Measurements from ENCODE around the gene WNK4. TPM values are rescaled to one million over a fixed set of nuclear protein-coding genes. Genes with fewer than 3 reads are reported as not detected.

The WNK4 gene
- polyA plus RNA-seq (2012; ENCODE audit: insufficient read length, low read depth), result 2.7 TPM

DNA sequence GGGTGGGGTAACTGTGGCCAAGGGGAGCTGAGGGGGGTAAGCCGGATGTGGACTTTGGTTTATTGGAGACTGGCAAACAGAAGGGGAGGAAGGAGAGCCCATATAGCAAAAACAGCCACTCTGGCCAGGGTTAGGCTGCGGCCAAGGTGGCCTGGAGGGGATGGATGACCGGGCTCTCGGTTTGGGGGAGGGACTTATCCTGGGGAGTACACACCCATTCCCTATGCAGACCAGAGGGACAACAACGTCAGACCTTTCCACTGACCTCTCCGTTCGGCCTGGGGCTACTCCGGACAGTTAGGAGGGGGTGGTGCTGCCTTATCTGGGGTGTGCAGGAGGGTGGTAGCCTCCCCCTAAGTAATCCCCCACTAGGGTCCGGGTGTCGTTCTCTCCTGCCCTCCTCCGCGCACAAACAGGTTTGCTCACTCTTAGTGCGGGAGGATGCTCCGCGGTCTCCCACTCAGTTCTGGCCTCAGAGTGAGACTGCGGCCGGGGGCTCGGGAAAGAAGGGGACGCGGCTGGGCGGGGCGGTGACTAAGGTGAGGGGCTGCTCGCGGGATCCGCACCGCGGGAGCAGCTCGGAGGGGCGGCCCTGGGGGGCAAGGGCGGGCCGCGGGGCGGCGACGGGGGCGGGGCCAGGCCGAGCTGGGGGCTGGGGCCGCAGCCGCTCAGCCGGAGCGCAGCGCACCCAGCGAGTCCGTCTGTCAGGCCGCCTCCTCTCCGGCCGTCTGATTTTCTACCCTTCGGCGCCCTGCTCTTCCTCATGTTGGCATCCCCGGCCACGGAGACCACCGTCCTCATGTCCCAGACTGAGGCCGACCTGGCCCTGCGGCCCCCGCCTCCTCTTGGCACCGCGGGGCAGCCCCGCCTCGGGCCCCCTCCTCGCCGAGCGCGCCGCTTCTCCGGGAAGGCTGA is at the start of gene WNK4:
WNK4 (plus strand) TSS at position 675 of the 915 bp plus-strand sequence; CDS start at position 764, 89 bp downstream.
- no peak for TF ChIP-seq POLR2AphosphoS5 (IDR thresholded peaks at IDR 0.05; ENCODE audit: low read depth, low read length)
- TF ChIP-seq SIN3A (IDR thresholded peaks at IDR 0.05; ENCODE audit: borderline replicate concordance, insufficient read depth, low read length), result no peak
- TF ChIP-seq, protein P1, sequence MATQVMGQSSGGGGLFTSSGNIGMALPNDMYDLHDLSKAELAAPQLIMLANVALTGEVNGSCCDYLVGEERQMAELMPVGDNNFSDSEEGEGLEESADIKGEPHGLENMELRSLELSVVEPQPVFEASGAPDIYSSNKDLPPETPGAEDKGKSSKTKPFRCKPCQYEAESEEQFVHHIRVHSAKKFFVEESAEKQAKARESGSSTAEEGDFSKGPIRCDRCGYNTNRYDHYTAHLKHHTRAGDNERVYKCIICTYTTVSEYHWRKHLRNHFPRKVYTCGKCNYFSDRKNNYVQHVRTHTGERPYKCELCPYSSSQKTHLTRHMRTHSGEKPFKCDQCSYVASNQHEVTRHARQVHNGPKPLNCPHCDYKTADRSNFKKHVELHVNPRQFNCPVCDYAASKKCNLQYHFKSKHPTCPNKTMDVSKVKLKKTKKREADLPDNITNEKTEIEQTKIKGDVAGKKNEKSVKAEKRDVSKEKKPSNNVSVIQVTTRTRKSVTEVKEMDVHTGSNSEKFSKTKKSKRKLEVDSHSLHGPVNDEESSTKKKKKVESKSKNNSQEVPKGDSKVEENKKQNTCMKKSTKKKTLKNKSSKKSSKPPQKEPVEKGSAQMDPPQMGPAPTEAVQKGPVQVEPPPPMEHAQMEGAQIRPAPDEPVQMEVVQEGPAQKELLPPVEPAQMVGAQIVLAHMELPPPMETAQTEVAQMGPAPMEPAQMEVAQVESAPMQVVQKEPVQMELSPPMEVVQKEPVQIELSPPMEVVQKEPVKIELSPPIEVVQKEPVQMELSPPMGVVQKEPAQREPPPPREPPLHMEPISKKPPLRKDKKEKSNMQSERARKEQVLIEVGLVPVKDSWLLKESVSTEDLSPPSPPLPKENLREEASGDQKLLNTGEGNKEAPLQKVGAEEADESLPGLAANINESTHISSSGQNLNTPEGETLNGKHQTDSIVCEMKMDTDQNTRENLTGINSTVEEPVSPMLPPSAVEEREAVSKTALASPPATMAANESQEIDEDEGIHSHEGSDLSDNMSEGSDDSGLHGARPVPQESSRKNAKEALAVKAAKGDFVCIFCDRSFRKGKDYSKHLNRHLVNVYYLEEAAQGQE (IDR thresholded peaks at IDR 0.05; ENCODE audit: insufficient read depth in 1 of 2, low read depth in 2 of 2, low read length in 2 of 2), result no peak
- no peak for TF ChIP-seq TAF1 (IDR thresholded peaks at IDR 0.05; ENCODE audit: borderline replicate concordance, insufficient read depth, low read length)
- no peak for TF ChIP-seq FOXP2 (optimal IDR thresholded peaks at IDR 0.05; ENCODE audit: borderline replicate concordance, extremely low read depth, extremely low read length, insufficient read depth)

DNA sequence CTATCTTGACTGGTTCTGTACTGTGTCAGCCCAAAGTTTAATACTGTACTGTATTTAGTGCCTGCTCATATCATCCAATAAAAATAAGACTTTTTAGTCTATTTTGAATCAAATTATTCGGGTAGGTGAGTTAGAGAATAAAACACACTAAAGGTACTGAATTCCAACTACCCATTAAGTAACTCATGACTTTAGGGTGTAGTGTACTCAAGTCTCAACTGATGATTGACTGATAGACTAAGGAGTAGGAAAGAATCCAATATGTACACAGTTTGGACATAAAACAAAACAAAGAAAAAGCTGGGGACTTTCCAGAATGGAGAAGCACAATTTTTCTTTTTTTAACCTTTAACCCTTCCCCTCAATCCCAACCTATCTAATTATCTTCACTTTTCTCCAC is 39.7 kb upstream of the WNK4 start:
- no peak for TF ChIP-seq FOXP2 (optimal IDR thresholded peaks at IDR 0.05; ENCODE audit: borderline replicate concordance, extremely low read depth, extremely low read length, insufficient read depth)
- TF ChIP-seq, protein P1 (IDR thresholded peaks at IDR 0.05; ENCODE audit: insufficient read depth in 1 of 2, low read depth in 2 of 2, low read length in 2 of 2), result no peak
- TF ChIP-seq POLR2AphosphoS5 (IDR thresholded peaks at IDR 0.05; ENCODE audit: low read depth, low read length), result no peak
- no peak for TF ChIP-seq TAF1 (IDR thresholded peaks at IDR 0.05; ENCODE audit: borderline replicate concordance, insufficient read depth, low read length)
- no peak for TF ChIP-seq SIN3A (IDR thresholded peaks at IDR 0.05; ENCODE audit: borderline replicate concordance, insufficient read depth, low read length)

DNA sequence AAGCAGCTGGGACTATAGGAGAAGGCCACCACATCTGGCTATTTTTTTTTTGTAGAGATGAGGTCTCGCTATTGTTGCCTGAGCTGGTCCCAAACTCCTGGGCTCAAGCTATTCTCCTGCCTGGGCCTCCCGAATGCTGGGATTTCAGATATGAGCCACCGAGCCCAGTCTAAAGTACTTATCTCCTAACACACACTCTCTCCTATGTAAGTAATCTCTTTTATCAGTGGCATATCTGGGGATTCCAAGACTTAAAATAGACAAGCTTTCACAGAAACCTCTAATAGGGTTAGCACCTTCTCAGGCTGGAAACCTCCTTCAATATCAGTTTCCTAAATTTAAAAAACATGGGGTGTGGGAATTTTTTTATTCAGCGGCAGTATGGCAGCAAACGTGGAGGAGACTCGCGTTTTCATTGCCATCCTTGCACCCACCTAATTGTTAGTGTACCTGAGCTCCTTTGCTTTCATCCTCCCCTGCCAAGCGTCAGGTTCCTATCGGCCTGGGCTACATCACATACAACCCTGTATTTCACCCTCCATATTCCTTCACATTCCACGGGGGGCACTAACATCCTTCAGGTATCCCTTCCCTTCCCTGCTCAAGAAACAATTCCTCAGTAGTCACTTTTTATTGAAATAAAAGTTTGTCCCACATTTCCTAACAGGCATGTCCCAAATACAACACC is 36.7 kb upstream of the WNK4 start:
- no peak for TF ChIP-seq SIN3A (IDR thresholded peaks at IDR 0.05; ENCODE audit: borderline replicate concordance, insufficient read depth, low read length)
- 0 out of 2 replicates have a peak, but pooled peaks have one; percentile 8 for TF ChIP-seq POLR2AphosphoS5 (IDR thresholded peaks at IDR 0.05; ENCODE audit: low read depth, low read length)

DNA sequence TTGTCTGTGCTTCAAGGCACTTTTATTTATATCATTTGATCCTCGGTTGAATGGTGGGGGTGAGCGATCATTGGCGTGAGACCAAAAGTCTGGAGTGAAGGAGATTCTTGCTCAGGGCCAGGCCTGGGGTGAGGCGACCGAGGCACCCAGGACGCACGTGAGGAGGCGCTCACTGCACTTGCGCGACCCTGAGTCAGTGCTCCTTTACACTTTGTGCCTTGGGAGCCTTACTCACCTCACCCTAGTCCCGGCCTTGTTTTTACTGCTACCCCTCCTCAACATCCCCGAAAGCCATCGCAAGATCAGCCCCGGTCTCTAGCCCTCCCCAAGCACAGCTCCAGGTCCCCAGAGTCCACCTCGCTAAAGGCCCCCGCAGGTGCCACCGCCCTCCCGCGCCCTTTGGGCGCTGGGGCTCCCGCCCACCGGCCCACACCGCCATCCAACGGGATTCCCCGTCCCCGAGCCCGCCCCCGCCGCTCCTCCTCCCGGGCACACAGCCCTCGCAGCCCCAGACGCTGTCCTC is 36.1 kb upstream of the WNK4 start:
- TF ChIP-seq, protein P1 (IDR thresholded peaks at IDR 0.05; ENCODE audit: insufficient read depth in 1 of 2, low read depth in 2 of 2, low read length in 2 of 2), result no peak
- TF ChIP-seq FOXP2 (optimal IDR thresholded peaks at IDR 0.05; ENCODE audit: borderline replicate concordance, extremely low read depth, extremely low read length, insufficient read depth) (no peak), TAF1 (IDR thresholded peaks at IDR 0.05; ENCODE audit: borderline replicate concordance, insufficient read depth, low read length) (no peak), SIN3A (IDR thresholded peaks at IDR 0.05; ENCODE audit: borderline replicate concordance, insufficient read depth, low read length) (0 out of 2 replicates have a peak, but pooled peaks have one; percentile 35), POLR2AphosphoS5 (IDR thresholded peaks at IDR 0.05; ENCODE audit: low read depth, low read length) (no peak)

Measured in PFSK-1 (cell line).